Right lobe of liver (tissue), 4 donors: ENCODE measurements around the gene CPLX3.

Experiments
- CTCF ChIP-seq, 4 donors: fragments of 200-600 bp in 3 of 4; fragments of 450-650 bp in 1 of 4; IDR thresholded peaks; one replicate each; pipeline versions ENCODE4 v1.5.1 to v1.8.0; 2016 to 2022; ENCODE audit warnings: antibody characterized with exemption in 4 of 4, mild to moderate bottlenecking in 2 of 4
- POLR2A ChIP-seq: fragments of 450-650 bp; IDR thresholded peaks from one replicate; pipeline ENCODE4 v1.6.1; 2017; ENCODE audit warnings: antibody characterized with exemption, mild to moderate bottlenecking
- donor health status: DM: no; HTN: no; CAD: no.
- donor health status: DM: no; HTN: no; CAD: no.
- donor health status: DM: no; HTN: yes; CAD: no.

GRCh38 chr15:74791007-74791406 is 35.4 kb upstream of the CPLX3 start:
- TF ChIP-seq CTCF (IDR thresholded peaks at IDR 0.05) (no peak), POLR2A (no peak)
